SU-DHL-6 (cell line): ENCODE measurements around the gene TAS2R19.
"Not testable (repeated sequence)": the region's sequence is repeated elsewhere in the genome, so short reads cannot be mapped to it uniquely, and the experiment has no call there.

Experiments
- H2AFZ ChIP-seq: fragments of 200-600 bp; sonication (generic); 2 replicates; pipeline ENCODE4 v1.6.1; 2014; ENCODE audit warnings: low read depth, mild to moderate bottlenecking, moderate library complexity, mixed read lengths, antibody characterized with exemption, low read length; ENCODE audit not compliant: severe bottlenecking
- H3F3A ChIP-seq: fragments of 200-600 bp; shearing (Covaris generic); 2 replicates; pipeline ENCODE4 v1.6.0; 2016; ENCODE audit warnings: antibody characterized with exemption, mild to moderate bottlenecking; ENCODE audit not compliant: insufficient read depth
- H3K27ac ChIP-seq: fragments of 200-600 bp; sonication (generic); 2 replicates; pipeline ENCODE4 v1.5.1; 2016; ENCODE audit warnings: low read depth, mild to moderate bottlenecking, low read length, moderate library complexity, mixed read lengths
- H3K27me3 ChIP-seq: fragments of 200-600 bp; sonication (generic), shearing (Covaris generic); 2 replicates; pipeline ENCODE4 v1.6.0; 2014; ENCODE audit warnings: mild to moderate bottlenecking, low read length
- H3K36me3 ChIP-seq: fragments of 200-600 bp; sonication (generic); 2 replicates; pipeline ENCODE4 v1.6.1; 2014; ENCODE audit warnings: mild to moderate bottlenecking, low read length, mixed read lengths
- H3K4me2 ChIP-seq: fragments of 300-600, 200-600 bp; shearing (Covaris generic), sonication (generic); 2 replicates; pipeline ENCODE4 v1.6.0; 2014; ENCODE audit warnings: low read length, low read depth, mild to moderate bottlenecking; ENCODE audit not compliant: poor library complexity, severe bottlenecking
- H3K4me3 ChIP-seq: fragments of 200-600 bp; sonication (generic); 2 replicates; pipeline ENCODE4 v1.5.1; 2014; ENCODE audit warnings: antibody characterized with exemption, low read length, mild to moderate bottlenecking, mixed read lengths; ENCODE audit not compliant: insufficient read depth, poor library complexity, severe bottlenecking
- H3K79me2 ChIP-seq: fragments of 200-600 bp; sonication (generic); 2 replicates; pipeline ENCODE4 v1.6.1; 2014; ENCODE audit warnings: mild to moderate bottlenecking, low read length, moderate library complexity; ENCODE audit not compliant: insufficient read depth
- H3K9ac ChIP-seq: fragments of 200-600 bp; sonication (generic); 2 replicates; pipeline ENCODE4 v1.7.0; 2014; ENCODE audit warnings: mild to moderate bottlenecking, low read length
- H3K9me2 ChIP-seq: fragments of 200-600 bp; sonication (generic); replicated peaks from 2 replicates; pipeline ENCODE4 v1.6.1; 2014; ENCODE audit warnings: low read length; ENCODE audit not compliant: insufficient read depth
- H3K9me3 ChIP-seq: fragments of 200-600 bp; sonication (generic); 2 replicates; pipeline ENCODE4 v1.6.1; 2014; ENCODE audit warnings: low read length, mixed read lengths; ENCODE audit not compliant: insufficient read depth
- H4K20me1 ChIP-seq: fragments of 200-600 bp; sonication (generic); 2 replicates; pipeline ENCODE4 v1.6.1; 2014; ENCODE audit warnings: low read depth, mild to moderate bottlenecking, antibody characterized with exemption, low read length, moderate library complexity, mixed read lengths
- CTCF ChIP-seq: fragments of 200-600 bp; sonication (generic); IDR thresholded peaks from one replicate; pipeline ENCODE4 v1.5.1; 2017; ENCODE audit warnings: antibody characterized with exemption, mild to moderate bottlenecking, low read length, moderate library complexity; ENCODE audit not compliant: insufficient read depth, poor library complexity, severe bottlenecking
- EZH2phosphoT487 ChIP-seq: fragments of 200-600 bp; sonication (generic), shearing (Covaris generic); conservative IDR thresholded peaks from 2 replicates; pipeline ENCODE4 v1.6.1; 2018; ENCODE audit warnings: mild to moderate bottlenecking, antibody characterized with exemption, low read length, moderate library complexity, mixed read lengths

Gene TAS2R19

GRCh38 chr12:11059041-11059440 lies 36.6 kb upstream of the TAS2R19 start:
- H3K4me3 ChIP-seq: no peak overlapping the region
- no peak for TF ChIP-seq CTCF
- TF ChIP-seq EZH2phosphoT487: no peak
- H3F3A ChIP-seq: no peaks in the 10 kb centered on the region

DNA sequence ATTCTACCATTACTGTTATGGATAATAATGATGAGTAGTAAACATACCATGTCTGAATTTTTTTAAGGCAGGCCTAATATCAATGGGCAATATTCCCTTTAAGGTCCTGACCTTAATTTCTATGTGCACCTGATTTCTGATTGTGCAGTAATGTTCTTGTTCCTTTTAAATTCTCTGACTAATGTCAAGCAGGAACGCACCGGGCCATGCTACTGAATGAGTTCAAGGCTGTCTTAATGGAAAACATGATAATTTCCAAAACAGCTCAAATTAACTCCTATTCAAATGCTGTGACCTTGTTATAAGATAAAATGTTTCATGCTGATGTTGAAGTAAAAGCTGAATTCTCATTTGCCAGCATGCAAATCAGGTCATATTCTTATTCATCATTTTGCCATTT lies 32.9 kb upstream of the TAS2R19 start:
- Histone ChIP-seq H3F3A (no peaks in the 10 kb centered on the region), H3K4me2 (no peak overlapping the region), H3K36me3 (no peaks in the 10 kb centered on the region), H3K9me3 (no peaks in the 10 kb centered on the region), H3K79me2 (no peaks in the 10 kb centered on the region), H3K27me3 (no peaks in the 10 kb centered on the region), H2AFZ (no peak overlapping the region), H3K9ac (no peak overlapping the region), H4K20me1 (no peaks in the 10 kb centered on the region), H3K4me3 (no peak overlapping the region), H3K27ac (no peak overlapping the region), H3K9me2 (no peaks in the 10 kb centered on the region)
- TF ChIP-seq CTCF (no peak), EZH2phosphoT487 (no peak)

More at GRCh38 chr12:11059041-11059440, 36.6 kb upstream of the TAS2R19 start:
- no peaks in the 10 kb centered on the region for H3K9me2 ChIP-seq
- no peaks in the 10 kb centered on the region for H3K79me2 ChIP-seq
- no peak overlapping the region for H3K9ac ChIP-seq
- H2AFZ ChIP-seq: no peak overlapping the region
- no peaks in the 10 kb centered on the region for H3K9me3 ChIP-seq
- H3K36me3 ChIP-seq: no peaks in the 10 kb centered on the region
- H3K4me2 ChIP-seq: no peak overlapping the region
- no peak overlapping the region for H3K27ac ChIP-seq
- no peaks in the 10 kb centered on the region for H3K27me3 ChIP-seq
- no peaks in the 10 kb centered on the region for H4K20me1 ChIP-seq

GRCh38 chr12:11049806-11050531 lies 27.5 kb upstream of the TAS2R19 start:
- H4K20me1 ChIP-seq, H3K27me3 ChIP-seq, H3K4me2 ChIP-seq, H3K27ac ChIP-seq, H3F3A ChIP-seq, H3K9me3 ChIP-seq, H3K9ac ChIP-seq, H3K79me2 ChIP-seq, H3K4me3 ChIP-seq, H3K36me3 ChIP-seq, H2AFZ ChIP-seq, H3K9me2 ChIP-seq: not testable (repeated sequence)

DNA sequence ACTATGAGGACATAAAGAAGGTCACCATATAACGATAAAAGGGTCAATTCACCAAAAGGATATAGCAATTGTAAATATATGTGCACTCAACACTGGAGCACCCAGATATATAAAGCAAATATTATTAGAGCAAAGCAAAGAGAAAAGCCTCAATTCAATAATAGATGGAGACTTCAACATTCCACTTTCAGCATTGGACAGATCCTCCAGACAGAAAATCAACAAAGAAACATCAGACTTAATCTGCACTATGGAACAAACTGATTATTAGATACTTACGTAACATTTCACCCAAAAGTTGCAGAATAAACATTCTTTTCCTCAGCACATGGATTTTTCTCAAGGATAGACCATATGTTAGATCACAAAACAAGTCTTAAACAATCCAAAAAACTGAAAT lies 18.9 kb upstream of the TAS2R19 start:
- not testable (repeated sequence) for H3K4me3 ChIP-seq, H3K9me2 ChIP-seq, H2AFZ ChIP-seq, H4K20me1 ChIP-seq, H3K9me3 ChIP-seq, H3K9ac ChIP-seq, H3K36me3 ChIP-seq, H3F3A ChIP-seq, H3K4me2 ChIP-seq, H3K27ac ChIP-seq, H3K79me2 ChIP-seq, H3K27me3 ChIP-seq
